ENCODE data around the gene SPATC1L.

The SPATC1L gene

DNA sequence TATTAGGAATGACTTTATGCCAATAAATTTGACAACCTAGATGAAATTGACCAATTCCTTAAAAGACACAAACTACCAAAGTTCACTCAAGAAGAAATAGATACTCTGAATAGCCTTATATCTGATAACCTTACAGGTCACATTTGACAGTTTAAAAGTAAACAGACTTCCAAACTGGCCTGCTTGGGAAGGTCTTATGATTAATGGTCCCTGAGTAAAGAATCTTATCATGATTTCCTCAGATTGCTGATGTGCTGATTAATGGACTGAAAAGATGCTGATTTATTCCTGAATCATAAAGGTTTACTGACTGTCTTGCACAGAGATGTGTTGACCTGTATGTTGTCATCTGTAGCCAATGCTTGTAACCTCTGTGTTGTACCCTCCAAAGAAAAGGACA lies 19.2 kb downstream of the SPATC1L start:
- no peak for TF ChIP-seq POLR2AphosphoS5 (IDR thresholded peaks at IDR 0.05; ENCODE audit: low read depth, low read length)

DNA sequence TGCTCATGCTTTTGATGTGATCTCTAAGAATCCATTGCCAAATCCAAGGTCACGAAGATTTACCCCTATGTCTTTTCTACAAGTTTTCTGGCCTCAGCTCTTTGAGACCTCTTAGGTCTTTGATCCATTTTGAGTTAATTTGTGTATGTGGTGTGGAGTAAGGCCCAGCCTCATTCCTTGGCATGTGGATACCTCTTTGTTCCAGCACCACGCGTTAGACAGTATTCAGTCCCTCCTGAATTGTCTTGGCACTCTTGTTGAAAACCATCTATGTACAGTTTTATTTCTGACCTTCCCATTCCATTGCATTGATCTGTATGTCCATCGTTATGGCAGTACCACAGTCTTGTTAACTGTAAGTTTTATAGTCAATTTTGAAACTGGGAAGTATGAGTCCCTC lies 20.9 kb downstream of the SPATC1L start:
- TF ChIP-seq TAF1 (IDR thresholded peaks at IDR 0.05; ENCODE audit: borderline replicate concordance, insufficient read depth, low read length): no peak
- TF ChIP-seq FOXP2 (optimal IDR thresholded peaks at IDR 0.05; ENCODE audit: borderline replicate concordance, extremely low read depth, extremely low read length, insufficient read depth): no peak
- TF ChIP-seq POLR2AphosphoS5 (IDR thresholded peaks at IDR 0.05; ENCODE audit: low read depth, low read length): no peak

DNA sequence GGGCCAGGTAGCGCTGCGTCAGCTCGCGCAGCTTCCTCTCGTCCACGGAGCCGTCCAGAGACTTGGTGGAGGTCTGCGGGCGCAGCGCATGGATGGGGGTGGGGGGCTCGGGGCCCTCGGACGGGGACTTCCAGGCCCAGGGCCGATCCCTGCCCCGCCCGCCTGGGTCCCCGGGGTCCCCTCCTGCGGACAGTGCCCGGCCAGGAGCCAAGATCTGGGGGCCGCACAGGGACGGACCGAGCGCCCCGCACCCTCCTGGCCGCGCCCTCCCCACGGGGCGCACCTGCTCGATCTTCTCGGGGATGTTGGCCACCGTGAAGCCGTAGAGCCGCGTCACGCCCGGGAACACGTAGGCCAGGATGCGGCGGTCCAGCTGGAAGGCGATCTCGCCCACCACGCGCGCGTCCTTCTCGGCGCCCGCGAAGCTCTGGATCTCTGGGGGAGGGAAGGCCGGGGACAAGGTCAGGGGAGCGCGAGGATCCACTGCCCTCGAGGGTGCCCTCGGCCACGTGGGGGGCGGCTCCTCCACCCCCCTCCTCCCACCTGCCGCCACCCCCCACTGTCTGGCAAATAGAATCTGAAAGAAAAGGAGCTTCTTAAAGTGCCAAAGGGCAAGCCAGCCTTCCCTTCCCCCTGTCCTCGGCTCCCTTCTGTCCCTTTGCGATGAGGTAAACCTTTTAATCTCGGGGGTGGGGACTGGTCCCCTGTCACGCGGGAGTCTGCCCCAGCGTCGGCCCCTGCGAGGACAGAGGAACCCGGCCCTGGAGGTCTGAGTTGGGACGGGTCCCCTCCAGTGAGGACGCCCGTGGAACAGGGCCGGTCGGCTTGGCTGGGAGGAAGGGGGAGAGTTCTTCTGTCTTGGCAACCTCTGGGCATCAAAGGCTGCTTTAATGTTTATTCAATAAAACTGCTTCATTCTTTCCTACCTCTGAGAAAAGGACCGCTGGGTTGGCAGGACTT lies 22.3 kb downstream of the SPATC1L start:
- TF ChIP-seq POLR2AphosphoS5 (IDR thresholded peaks at IDR 0.05; ENCODE audit: low read depth, low read length): no peak
- TF ChIP-seq TAF1 (IDR thresholded peaks at IDR 0.05; ENCODE audit: borderline replicate concordance, insufficient read depth, low read length): no peak
- no peak for TF ChIP-seq FOXP2 (optimal IDR thresholded peaks at IDR 0.05; ENCODE audit: borderline replicate concordance, extremely low read depth, extremely low read length, insufficient read depth)
- TF ChIP-seq SIN3A (IDR thresholded peaks at IDR 0.05; ENCODE audit: borderline replicate concordance, insufficient read depth, low read length): no peak
- TF ChIP-seq, protein P1, sequence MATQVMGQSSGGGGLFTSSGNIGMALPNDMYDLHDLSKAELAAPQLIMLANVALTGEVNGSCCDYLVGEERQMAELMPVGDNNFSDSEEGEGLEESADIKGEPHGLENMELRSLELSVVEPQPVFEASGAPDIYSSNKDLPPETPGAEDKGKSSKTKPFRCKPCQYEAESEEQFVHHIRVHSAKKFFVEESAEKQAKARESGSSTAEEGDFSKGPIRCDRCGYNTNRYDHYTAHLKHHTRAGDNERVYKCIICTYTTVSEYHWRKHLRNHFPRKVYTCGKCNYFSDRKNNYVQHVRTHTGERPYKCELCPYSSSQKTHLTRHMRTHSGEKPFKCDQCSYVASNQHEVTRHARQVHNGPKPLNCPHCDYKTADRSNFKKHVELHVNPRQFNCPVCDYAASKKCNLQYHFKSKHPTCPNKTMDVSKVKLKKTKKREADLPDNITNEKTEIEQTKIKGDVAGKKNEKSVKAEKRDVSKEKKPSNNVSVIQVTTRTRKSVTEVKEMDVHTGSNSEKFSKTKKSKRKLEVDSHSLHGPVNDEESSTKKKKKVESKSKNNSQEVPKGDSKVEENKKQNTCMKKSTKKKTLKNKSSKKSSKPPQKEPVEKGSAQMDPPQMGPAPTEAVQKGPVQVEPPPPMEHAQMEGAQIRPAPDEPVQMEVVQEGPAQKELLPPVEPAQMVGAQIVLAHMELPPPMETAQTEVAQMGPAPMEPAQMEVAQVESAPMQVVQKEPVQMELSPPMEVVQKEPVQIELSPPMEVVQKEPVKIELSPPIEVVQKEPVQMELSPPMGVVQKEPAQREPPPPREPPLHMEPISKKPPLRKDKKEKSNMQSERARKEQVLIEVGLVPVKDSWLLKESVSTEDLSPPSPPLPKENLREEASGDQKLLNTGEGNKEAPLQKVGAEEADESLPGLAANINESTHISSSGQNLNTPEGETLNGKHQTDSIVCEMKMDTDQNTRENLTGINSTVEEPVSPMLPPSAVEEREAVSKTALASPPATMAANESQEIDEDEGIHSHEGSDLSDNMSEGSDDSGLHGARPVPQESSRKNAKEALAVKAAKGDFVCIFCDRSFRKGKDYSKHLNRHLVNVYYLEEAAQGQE (IDR thresholded peaks at IDR 0.05; ENCODE audit: insufficient read depth in 1 of 2, low read depth in 2 of 2, low read length in 2 of 2): no peak

DNA sequence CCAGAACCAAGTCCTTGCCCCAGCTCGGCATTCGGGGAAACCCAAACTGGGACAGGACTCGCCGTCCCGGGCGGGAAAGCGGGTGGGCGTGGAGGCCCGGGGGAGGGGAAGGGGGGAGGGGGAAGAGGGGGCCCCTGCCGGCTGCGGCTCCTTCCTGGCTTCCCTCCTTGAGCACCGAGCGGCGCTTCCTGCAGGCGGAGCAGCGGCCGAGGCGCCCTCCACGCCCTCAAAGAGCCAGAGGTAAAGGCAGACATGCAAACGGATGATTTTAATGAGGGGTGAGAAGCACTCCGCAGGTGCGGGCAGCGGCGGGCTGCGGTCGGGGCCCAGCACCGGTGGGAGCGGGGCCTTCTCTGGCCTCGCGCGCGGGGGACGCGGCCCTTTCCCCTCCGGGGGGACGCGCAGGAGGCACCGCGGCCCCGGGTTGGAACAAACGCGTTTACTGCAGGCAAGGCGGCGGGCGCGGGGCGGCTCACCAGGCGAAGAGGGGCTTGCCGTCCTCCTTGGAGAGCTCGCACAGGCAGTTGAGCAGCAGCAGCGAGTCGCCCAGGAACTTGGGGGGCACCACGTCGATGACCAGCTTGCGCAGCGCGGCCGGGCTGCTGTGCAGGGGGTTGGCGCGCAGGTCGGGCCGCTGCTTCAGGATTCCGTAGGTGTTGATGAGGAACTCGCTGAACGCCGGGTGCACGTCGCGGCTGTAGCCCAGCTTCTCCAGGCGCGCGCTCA lies 23.2 kb downstream of the SPATC1L start:
- TF ChIP-seq SIN3A (IDR thresholded peaks at IDR 0.05; ENCODE audit: borderline replicate concordance, insufficient read depth, low read length) (no peak), FOXP2 (optimal IDR thresholded peaks at IDR 0.05; ENCODE audit: borderline replicate concordance, extremely low read depth, extremely low read length, insufficient read depth) (no peak), POLR2AphosphoS5 (IDR thresholded peaks at IDR 0.05; ENCODE audit: low read depth, low read length) (no peak), TAF1 (IDR thresholded peaks at IDR 0.05; ENCODE audit: borderline replicate concordance, insufficient read depth, low read length) (no peak)
- TF ChIP-seq, protein P1 (IDR thresholded peaks at IDR 0.05; ENCODE audit: insufficient read depth in 1 of 2, low read depth in 2 of 2, low read length in 2 of 2): no peak

DNA sequence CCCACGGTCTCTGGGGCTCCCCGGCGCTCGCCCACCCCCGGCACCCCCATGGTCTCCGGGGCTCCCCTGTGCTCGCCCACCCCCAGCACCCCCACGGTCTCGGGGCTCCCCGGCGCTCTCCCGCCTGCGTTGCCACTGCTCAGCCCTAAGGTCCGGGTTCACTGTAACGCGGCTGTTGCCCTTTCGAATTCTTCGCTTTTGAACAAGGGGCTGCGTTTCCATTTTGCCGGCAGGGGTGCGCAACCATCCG lies 23.7 kb downstream of the SPATC1L start:
- TF ChIP-seq TAF1 (IDR thresholded peaks at IDR 0.05; ENCODE audit: borderline replicate concordance, insufficient read depth, low read length) (no peak), SIN3A (IDR thresholded peaks at IDR 0.05; ENCODE audit: borderline replicate concordance, insufficient read depth, low read length) (no peak), POLR2AphosphoS5 (IDR thresholded peaks at IDR 0.05; ENCODE audit: low read depth, low read length) (no peak), FOXP2 (optimal IDR thresholded peaks at IDR 0.05; ENCODE audit: borderline replicate concordance, extremely low read depth, extremely low read length, insufficient read depth) (no peak)
- TF ChIP-seq, protein P1 (IDR thresholded peaks at IDR 0.05; ENCODE audit: insufficient read depth in 1 of 2, low read depth in 2 of 2, low read length in 2 of 2): no peak
